Stimulated activated CD8-positive, alpha-beta memory T cell treated with anti-CD3 and anti-CD28 coated beads, Interleukin-4, amount 100 ng/mL, for 4 hours (primary cell): ENCODE measurements around the gene PPP1R15A.
"Not testable (repeated sequence)": the region's sequence is repeated elsewhere in the genome, so short reads cannot be mapped to it uniquely, and the experiment has no call there.

ENCODE experiments used
- DNase-seq, 2 donors: peaks; one replicate each; pipeline ENCODE4 v3.0.0-alpha.2; 2020; ENCODE audit warnings: low read depth in 2 of 2, low spot score in 1 of 2

Gene PPP1R15A

DNA sequence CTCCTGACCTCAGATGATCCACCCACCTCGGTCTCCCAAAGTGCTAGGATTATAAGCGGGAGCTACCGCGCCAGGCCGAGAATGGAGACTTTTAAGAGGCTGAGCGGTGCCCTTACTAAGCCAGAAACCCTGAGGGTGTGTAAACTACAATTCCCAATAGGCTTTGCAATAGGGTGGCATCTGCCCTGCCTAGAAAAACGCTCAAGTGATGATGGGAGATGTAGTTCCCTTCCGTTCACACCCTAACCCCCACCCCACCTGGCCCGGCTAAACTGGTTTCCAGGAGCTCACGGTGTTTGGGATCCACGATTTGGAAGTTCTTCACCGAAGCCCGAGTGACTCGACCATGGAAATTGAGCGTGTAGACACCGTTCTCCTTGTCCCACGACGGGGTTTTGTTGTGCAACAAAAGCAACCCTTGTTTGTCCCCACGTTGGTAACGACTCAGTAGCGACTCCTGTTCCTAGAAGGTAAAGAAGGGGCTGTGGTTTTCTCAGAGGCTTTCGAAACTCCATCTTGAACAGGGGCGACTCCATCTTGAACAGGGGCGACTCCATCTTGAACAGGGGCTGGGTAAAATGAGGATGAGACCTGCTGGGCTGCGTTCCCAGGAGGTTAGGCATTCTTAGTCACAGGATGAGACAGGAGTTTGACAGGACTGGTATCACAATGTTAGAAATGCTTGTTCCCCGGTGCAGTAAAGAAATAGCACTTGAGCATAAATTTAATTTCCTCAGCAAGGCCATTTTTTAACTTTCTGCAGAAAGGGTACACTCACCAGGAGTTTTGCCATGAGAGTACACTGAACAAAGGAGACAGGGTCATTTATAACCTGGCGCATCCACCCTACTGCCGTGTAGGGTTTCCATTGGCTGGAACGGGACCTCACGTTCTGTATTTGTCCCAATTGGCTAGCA, 9.8 kb downstream of the PPP1R15A start:
- DNase-seq = no peak

DNA sequence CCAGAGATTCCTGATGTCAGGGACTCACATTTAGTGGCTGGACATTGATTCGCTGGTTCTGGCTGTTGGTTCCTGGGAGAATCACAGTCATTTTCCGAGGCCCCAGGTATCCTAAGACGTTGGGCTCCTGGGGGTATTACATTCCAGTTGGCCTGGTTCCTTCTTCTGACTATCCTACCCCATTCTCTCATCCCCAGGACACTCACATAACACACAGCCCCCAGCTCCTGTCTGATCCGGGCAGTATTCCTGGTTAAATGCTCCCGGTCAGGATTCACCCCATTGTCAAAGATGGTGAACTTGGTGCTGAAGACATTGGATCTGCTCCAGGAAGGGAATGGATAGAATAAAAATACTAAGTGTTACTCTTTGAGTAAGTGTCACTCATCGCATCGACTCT, 11.5 kb downstream of the PPP1R15A start:
- no peak for DNase-seq

DNA sequence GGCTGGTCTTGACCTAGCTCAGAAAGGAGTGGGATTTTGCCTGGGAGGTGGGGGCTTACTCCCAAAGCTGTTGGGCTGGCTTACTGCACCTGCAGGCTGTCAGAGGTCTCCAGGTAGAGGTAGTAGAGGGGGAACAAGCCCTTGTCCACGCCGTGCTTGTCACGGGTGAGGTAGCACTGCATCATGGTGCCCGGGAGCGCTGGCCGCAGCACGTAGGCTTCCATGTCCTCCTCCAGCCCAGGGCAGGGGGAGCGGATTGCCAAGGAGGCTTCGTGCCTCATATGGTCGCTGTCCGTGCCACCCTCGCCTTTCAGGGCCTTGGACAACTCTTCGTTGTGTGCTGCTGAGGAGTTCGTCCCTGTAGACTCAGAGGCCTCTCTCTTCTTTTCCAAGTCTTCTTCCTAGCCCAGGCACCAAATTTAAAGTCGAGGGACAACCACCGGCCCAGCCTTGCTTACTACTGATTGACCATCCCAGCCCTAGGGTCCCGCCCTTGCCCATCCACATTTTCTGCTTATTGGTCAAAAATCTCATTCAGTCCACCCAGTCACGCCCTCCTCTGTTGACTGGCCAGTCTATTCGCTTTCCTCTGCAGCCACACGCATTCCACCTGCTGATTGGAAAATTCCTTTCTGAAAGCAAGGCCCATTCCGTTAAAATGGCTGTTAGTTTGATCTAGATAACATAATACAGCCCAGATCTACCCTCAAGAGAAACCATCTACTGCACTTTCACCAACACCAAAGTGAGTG, 15.8 kb downstream of the PPP1R15A start:
- DNase-seq = no peak

DNA sequence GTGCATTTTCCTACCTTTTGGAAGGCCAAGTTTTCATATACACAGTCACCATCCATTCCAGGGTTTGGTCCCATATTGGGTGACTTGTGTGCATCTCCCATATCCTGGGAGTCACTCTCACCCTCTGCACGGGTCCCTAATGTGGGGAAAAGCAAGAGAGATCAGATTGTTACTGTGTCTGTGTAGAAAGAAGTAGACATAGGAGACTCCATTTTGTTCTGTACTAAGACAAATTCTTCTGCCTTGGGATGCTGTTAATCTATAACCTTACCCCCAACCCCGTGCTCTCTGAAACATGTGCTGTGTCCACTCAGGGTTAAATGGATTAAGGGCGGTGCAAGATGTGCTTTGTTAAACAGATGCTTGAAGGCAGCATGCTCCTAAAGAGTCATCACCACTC, 17.3 kb downstream of the PPP1R15A start:
- DNase-seq = not testable (repeated sequence)

DNA sequence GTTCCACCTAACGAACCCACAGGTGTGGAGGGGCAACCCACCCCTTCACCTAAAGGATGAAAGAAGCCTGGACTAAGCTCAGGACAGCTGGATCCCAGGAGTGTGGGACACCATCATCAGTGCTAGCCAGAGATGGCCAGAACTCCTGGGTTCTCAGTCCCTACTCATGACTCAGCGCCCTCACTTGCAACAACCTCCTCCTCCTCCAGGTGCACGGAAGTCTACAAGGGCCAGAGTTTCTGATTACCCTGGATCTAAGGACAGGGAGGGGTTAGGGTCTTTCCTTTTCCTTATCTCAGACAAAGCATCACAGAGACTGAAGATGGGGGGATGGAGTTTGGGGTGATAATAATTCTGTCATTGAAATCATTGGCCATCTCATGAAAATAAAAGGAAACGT, 18.3 kb downstream of the PPP1R15A start:
- no peak for DNase-seq

DNA sequence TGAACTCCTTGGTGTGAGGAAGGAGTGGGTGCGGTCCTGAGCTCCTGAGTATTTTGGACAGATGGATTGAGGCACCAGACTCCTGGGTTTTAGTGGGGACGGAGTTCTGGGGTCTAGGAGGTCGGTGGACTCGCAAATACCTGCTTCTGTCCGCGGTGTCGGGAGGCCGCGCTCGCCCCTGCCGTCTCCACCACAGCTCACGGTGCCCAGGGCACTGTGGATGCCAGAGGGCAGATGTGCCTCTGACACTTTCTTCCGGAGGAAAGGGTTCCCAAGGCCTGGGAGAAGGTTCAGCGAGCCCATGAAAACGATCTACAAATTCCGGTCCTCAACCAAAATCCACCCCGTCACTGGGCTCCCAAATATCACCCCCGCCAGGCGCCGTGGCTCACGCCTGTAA, 23.0 kb downstream of the PPP1R15A start:
- no peak for DNase-seq

DNA sequence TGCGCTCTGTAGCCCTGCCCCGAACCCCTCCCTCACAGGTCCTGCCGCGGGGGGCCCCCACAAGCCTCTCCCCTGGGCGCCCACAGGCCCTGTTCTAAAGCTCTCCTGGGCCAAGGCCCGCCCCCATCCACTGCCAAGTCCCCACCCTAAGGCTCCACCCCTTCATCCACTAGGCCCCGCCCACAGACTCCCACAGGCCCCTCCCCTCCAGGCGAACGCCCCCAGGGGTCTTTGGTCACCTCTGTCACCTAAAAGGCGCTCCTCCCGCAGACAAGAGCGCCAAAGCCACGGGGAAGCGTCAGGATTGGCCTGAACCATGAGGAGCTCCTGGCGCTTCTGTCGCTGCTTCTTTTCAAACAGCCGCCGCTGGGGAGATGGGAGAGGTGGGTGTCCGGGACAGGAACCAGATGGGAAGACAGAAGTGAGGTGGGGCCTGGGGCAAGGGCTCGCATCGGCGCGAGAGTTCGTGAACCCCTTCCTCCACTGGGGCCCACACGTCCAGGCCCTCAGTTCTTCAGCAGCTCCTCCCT, 24.0 kb downstream of the PPP1R15A start:
- DNase-seq = no peak

DNA sequence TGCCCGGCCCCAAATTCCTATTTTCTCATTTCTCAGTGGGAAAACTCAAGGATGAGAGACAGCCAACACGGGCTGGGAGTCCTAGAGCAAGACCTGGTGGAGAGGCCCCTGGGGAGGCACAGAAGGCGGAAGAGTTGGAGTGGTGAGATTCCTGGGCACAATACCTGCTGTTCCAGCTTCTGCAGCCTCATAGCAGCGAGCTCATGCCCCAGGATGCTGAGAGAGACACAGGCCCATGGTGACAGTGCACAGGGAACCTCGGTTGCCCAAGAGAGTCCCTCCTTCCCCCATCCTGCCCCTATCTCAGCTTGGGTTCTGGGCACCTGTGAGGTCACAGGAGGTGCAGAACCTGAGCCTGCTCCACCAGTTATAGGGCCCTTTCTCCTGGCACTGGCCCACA, 25.0 kb downstream of the PPP1R15A start:
- DNase-seq = no peak

DNA sequence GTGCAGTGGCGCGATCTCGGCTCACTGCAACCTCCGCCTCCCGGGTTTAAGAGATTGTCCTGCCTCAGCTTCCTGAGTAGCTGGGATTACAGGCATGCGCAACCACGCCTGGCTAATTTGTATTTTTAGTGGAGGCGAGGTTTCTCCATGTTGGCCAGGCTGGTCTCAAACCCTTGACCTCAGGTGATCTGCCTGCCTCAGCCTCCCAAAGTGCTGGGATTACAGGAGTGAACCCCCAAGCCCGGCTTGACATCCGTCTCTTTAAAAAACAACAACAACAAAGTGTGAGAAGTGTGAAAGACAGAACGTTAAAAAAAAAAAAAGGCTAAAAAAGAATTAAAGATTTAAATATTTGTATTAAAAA, 27.1 kb downstream of the PPP1R15A start:
- DNase-seq = not testable (repeated sequence)

DNA sequence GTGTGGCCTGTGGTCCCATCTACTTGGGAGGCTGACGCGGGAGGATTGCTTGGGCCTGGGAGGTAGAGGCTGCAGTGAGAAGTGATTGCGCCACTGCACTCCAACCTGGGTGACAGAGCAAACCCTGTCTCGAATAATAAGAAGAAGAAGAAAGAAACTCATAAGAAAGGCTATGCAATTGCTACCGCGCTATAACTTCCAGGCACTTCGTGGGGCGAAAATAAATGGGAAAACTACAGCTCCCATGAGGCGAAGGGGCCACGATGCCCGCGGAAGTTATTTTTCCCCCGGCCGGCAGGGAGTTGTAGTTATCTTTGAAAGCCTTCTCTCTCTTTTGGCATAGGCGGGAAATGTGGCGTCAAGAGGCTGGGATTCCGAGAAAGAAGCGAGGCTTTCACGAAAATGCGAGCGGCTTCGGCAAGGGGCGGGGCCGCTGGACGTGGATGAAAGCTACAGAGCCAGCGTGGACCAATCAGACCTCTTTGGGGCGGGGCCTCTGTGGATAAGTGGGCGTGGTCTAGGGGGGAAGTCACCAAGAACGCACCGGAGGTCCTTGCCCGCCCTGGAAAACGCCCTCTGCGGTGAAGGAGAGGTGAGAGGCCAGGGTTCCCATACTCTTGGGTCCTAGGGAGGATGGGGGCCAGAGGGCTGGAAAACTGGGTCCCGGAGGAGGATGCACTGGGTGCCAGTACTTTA, 27.7 kb downstream of the PPP1R15A start, which contains the start of gene NUCB1:
Gene NUCB1 (plus strand): TSS at position 532 of the 696 bp plus-strand sequence. CDS start 485 bp downstream, outside the sequence.
- peak; percentile 97 to 99 for DNase-seq

DNA sequence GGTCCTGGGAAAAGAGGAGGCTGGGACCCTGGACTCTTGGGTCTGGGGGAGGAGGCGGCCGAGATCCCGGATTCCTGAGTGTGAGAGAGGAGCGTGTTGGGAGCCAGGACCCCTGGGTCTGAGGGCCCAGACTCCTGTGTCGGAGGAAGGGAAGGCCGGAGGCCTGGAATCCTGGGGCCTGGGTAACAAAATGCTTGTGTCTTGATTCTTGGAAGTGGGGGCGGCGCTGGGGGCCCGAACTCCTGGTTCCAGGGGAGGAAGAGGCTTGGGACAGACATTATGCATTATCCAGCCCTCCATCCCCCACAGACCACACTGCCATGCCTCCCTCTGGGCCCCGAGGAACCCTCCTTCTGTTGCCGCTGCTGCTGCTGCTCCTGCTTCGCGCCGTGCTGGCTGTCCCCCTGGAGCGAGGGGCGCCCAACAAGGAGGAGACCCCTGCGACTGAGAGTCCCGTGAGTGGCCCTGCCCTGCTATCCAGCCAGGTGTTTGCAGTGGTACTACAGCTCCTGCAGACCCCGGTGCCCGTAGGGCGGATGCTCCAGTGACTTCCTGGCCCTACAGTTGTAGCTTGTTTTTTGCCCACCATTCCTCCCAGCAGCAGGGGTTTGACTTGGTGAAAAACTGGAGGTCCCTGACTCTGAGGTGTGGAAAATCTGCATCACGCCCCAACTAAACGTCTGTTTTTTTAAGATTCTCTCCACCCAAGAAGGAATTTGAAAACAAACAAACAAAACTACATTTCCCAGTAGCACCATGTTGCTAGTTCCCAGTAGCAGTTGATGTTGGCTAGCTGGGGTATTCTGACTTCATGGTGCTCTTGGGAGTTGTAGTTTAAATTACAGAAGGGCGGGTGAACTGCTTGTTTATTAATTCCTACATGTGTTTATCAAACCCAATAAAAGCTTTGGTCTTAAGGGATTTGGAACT, 28.5 kb downstream of the PPP1R15A start:
- no peak for DNase-seq

DNA sequence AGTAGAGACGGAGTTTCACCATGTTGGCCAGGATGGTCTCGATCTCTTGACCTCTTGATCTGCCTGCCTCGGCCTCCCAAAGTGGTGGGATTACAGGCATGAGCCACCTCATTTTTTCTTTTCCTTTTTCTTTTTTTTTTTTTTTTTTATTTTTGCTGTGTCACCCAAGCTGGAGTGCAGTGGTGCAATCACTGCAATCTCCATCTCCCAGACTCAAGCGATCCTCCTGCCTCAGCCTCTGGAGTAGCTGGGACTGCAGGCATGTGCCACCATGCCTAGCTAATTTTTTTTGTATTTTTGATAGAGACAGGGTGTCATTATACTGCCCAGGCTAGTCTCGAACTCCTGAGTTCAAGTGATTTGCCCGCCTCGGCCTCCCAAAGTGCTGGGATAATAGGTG, 30.1 kb downstream of the PPP1R15A start:
- not testable (repeated sequence) for DNase-seq

DNA sequence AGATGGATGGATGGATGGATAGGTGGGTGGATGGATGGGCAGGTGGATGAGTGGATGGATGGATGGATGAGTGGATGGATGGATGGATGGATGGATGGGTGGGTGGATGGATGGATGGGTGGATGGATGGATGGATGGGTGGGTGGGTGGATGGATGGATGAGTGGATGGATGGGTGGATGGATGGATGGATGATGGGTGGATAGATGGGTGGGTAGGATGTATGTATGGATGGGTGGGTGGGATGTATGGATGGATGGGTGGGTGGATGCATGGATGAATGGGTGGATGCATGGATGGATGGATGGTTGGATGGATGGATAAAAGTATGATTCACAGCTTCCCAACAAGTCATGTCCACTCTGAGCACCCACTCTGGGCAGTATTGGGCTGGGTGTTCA, 31.6 kb downstream of the PPP1R15A start:
- DNase-seq = not testable (repeated sequence)

DNA sequence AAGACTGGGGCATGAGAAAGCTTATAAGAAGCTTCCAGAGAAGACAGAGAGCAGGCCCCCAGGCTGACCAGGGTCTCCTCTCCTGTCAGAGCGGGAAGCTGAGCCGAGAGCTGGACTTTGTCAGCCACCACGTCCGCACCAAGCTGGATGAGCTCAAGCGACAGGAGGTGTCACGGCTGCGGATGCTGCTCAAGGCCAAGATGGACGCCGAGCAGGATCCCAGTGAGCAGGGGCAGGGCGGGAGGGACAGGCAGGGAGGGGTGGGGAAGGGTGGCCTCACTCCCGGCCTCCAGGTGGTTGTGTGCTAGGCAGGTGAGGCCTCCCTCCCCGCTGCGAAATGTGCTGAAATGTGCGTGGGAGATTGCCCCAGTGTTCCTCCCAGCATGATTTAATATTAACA, 33.4 kb downstream of the PPP1R15A start:
- no peak for DNase-seq

DNA sequence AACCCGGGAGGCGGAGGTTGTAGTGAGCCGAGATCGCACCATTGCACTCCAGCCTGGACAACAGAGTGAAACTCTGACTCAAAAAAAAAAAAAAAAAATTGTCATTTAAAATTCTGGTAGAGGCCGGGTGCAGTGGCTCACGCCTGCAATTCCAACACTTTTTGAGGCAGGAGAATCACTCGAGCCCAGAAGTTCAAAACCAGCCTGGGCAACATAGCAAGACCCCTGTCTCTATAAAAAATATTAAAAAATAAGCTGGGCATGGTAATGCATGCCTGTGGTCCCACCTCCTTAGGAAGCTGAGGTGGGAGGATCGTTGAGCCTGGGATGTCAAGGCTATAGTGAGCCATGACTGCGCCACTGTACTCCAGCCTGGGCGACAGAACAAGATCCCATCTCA, 34.1 kb downstream of the PPP1R15A start:
- no peak for DNase-seq

DNA sequence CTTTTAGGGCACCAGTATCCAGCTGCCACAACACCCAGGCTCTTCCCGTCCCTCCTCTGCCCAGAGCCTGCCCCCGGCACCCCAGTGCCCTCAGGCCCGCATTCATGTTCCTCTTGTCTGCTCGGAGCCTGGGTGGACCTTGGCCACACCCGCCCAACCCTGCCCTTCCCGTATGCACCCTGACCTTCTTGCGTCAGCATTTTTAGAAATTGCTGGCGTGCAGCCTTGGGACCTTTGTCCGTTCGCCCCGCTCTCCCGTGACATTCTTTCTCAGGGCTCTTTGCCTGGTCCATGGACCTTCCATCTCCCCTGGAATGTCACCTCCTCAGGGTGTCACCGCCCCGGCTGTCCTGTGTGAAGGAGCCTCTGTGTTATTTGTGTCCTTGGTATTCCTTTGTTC, 35.5 kb downstream of the PPP1R15A start:
- no peak for DNase-seq

DNA sequence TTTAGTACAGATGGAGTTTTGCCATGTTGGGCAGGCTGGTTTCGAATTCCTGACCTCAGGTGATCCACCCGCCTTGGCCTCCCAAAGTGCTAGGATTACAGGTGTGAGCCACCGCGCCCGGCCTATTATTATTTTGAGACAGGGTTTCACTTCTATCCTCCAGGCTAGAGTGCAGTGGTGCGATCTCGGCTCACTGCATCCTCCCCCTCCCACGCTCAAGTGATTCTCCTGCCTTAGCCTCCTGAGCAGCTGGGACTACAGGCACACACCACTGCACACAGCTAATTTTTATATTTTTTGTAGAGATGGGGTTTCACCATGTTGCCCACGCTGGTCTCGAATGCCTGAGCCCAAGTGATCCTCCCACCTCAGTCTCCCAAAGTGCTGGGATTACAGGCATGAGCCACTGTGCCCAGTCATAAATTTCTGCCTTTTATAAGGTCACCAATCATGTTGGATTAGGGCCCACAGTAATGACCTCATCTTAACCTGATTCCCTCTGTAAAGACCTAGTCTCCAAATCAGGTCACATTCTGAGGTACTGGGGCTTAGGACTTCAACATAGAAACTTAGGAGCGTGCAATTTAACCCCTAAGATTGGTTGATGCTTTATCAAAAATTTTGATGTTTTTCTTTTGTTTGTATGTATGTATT, 37.3 kb downstream of the PPP1R15A start:
- DNase-seq = not testable (repeated sequence)

DNA sequence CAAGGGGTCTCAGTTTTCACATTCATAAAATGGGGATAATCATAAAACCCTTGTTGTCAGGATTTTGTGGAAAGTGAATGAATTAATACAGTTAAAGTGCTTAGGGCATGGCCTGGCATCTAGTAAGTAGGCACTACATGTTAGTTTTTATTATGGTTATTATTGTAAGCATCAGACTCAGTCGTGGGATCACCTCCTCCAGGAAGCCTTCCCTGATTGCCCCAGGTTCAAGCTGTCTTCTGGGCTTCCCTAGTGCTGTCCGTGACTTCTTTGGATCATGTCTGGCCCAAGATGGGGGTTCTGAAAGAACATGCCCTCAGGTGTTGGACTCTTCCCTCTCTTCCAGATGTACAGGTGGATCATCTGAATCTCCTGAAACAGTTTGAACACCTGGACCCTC, 38.6 kb downstream of the PPP1R15A start:
- DNase-seq = no peak

DNA sequence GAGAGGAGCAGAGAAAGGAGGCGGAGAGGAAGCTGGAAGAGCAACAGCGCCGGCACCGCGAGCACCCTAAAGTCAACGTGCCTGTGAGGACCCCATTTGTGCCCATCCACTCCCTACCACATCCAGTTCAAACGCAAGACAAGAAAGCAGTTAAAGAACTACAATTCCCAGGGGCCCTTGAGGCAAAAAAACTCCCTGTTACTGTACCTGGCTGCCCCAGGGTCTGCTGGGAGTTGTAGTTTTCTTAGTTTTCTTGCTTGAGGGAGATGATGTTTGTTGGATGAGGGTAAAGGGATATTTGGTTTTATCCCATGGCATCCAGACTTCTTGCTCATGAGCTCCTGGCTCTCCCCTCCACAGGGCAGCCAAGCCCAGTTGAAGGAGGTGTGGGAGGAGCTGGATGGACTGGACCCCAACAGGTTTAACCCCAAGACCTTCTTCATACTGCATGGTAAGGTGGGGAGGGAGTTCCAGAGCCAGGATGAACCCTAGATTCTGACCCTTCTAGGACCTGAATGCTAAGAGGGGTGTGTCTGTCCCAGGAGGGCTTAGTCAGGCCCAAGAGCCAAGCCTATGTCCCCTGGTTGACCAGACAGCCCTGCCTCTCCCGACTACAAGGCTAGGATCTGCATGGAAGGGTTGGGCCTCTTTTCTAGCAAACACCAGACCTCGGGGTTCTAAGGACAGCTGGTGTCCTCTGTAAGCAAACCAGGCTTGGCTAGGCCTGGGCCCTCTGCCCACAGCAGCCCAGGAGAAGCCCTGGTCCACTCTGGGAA, 41.1 kb downstream of the PPP1R15A start:
- no peak for DNase-seq
